Duodenal mucosa (tissue), 2 donors: Measurements from ENCODE around the gene B4GALT3.

Experiments
- H3K27ac ChIP-seq: one replicate; pipeline ENCODE4 v1.7.0; 2013; ENCODE audit warnings: low read depth, low read length
- H3K27me3 ChIP-seq, 2 donors: one replicate each; pipeline ENCODE4 v1.7.0; 2013; ENCODE audit warnings: low read length in 2 of 2, control low read depth in 1 of 2; ENCODE audit not compliant: insufficient read depth in 2 of 2, control insufficient read depth in 1 of 2
- H3K36me3 ChIP-seq, 2 donors: one replicate each; pipeline ENCODE4 v1.7.0; 2013; ENCODE audit warnings: low read length in 2 of 2, control low read depth in 1 of 2; ENCODE audit not compliant: insufficient read depth in 2 of 2, control insufficient read depth in 1 of 2
- H3K4me1 ChIP-seq, 2 donors: one replicate each; pipeline ENCODE4 v1.7.0; 2013; ENCODE audit warnings: low read length in 2 of 2, control low read depth in 1 of 2; ENCODE audit not compliant: insufficient read depth in 2 of 2, control insufficient read depth in 1 of 2
- H3K4me3 ChIP-seq, 2 donors: one replicate each; pipeline ENCODE4 v1.7.0; 2013; ENCODE audit warnings: low read length in 2 of 2, low read depth in 1 of 2
- H3K9ac ChIP-seq, 2 donors: one replicate each; pipeline ENCODE4 v1.7.0; 2013; ENCODE audit warnings: low read length in 2 of 2, low read depth in 1 of 2
- H3K9me3 ChIP-seq, 2 donors: one replicate each; pipeline ENCODE4 v1.7.0; 2013; ENCODE audit warnings: low read length in 2 of 2, control low read depth in 1 of 2; ENCODE audit not compliant: control insufficient read depth in 1 of 2

Gene B4GALT3

GRCh38 chr1:161196111-161196510 is 18.8 kb upstream of the B4GALT3 start:
- Histone ChIP-seq H3K27me3 (no peaks in the 10 kb centered on the region), H3K4me3 (no peak overlapping the region), H3K36me3 (no peaks in the 10 kb centered on the region), H3K9me3 (no peaks in the 10 kb centered on the region), H3K9ac (no peak overlapping the region), H3K4me1 (peaks cover 41 to 54% of the 10 kb centered on the region in 2 donors), H3K27ac (no peak overlapping the region)

GRCh38 chr1:161195171-161195570 is 17.9 kb upstream of the B4GALT3 start:
- Histone ChIP-seq H3K4me1 (peaks cover 32 to 45% of the 10 kb centered on the region in 2 donors), H3K4me3 (no peak overlapping the region), H3K27me3 (no peaks in the 10 kb centered on the region), H3K27ac (no peak overlapping the region), H3K9ac (no peak overlapping the region), H3K36me3 (no peaks in the 10 kb centered on the region), H3K9me3 (no peaks in the 10 kb centered on the region)

- Histone ChIP-seq H3K27ac (no peak overlapping the region), H3K9me3 (no peaks in the 10 kb centered on the region), H3K27me3 (no peaks in the 10 kb centered on the region), H3K4me3 (no peak overlapping the region), H3K36me3 (no peaks in the 10 kb centered on the region), H3K4me1 (peaks cover 18 to 30% of the 10 kb centered on the region in 2 donors), H3K9ac (no peak overlapping the region)
Measured at GRCh38 chr1:161193561-161194235, 16.4 kb upstream of the B4GALT3 start.

- Histone ChIP-seq H3K9ac (no peak overlapping the region), H3K27ac (no peak overlapping the region), H3K9me3 (no peaks in the 10 kb centered on the region), H3K36me3 (no peaks in the 10 kb centered on the region), H3K4me1 (peaks cover 11 to 21% of the 10 kb centered on the region in 2 donors), H3K4me3 (no peak overlapping the region), H3K27me3 (no peaks in the 10 kb centered on the region)
Measured at GRCh38 chr1:161192476-161193465, 15.5 kb upstream of the B4GALT3 start.

GRCh38 chr1:161191971-161192370 is 14.7 kb upstream of the B4GALT3 start:
- no peaks in the 10 kb centered on the region for H3K9me3 ChIP-seq
- peaks cover 16 to 21% of the 10 kb centered on the region in 2 donors for H3K4me1 ChIP-seq
- no peaks in the 10 kb centered on the region for H3K27me3 ChIP-seq
- no peak overlapping the region for H3K9ac ChIP-seq
- no peaks in the 10 kb centered on the region for H3K36me3 ChIP-seq
- no peak overlapping the region for H3K27ac ChIP-seq
- H3K4me3 ChIP-seq = no peak overlapping the region

- no peaks in the 10 kb centered on the region for H3K9me3 ChIP-seq
- no peak overlapping the region for H3K9ac ChIP-seq
- peaks cover 16 to 25% of the 10 kb centered on the region in 2 donors for H3K4me1 ChIP-seq
- H3K36me3 ChIP-seq = no peaks in the 10 kb centered on the region
- H3K27ac ChIP-seq = no peak overlapping the region
- no peaks in the 10 kb centered on the region for H3K27me3 ChIP-seq
- H3K4me3 ChIP-seq = no peak overlapping the region
Measured at GRCh38 chr1:161190962-161191521, 13.7 kb upstream of the B4GALT3 start.

GRCh38 chr1:161189036-161189435 is 11.7 kb upstream of the B4GALT3 start:
- Histone ChIP-seq H3K9me3 (no peaks in the 10 kb centered on the region), H3K27me3 (no peaks in the 10 kb centered on the region), H3K27ac (no peak overlapping the region), H3K9ac (no peak overlapping the region), H3K4me3 (no peak overlapping the region), H3K36me3 (no peaks in the 10 kb centered on the region), H3K4me1 (peaks cover 24 to 27% of the 10 kb centered on the region in 2 donors)

GRCh38 chr1:161188381-161188780 is 11.1 kb upstream of the B4GALT3 start:
- Histone ChIP-seq H3K9me3 (no peaks in the 10 kb centered on the region), H3K36me3 (no peaks in the 10 kb centered on the region), H3K27me3 (no peaks in the 10 kb centered on the region), H3K4me1 (peaks cover 28 to 29% of the 10 kb centered on the region in 2 donors), H3K4me3 (no peak overlapping the region), H3K27ac (no peak overlapping the region), H3K9ac (no peak overlapping the region)

GRCh38 chr1:161187311-161187710 is 10.0 kb upstream of the B4GALT3 start:
- no peak overlapping the region for H3K4me3 ChIP-seq
- H3K4me1 ChIP-seq = peaks cover 21 to 22% of the 10 kb centered on the region in 2 donors
- no peaks in the 10 kb centered on the region for H3K9me3 ChIP-seq
- H3K27me3 ChIP-seq = no peaks in the 10 kb centered on the region
- H3K36me3 ChIP-seq = no peaks in the 10 kb centered on the region
- H3K9ac ChIP-seq = no peak overlapping the region
- no peak overlapping the region for H3K27ac ChIP-seq
